Upper lobe of right lung (tissue), 1 donor: ENCODE results near the gene STK32B. TPM values are rescaled to one million over a fixed set of nuclear protein-coding genes. Genes with fewer than 3 reads are reported as not detected.

Experiments used
- ATAC-seq: fragments of 200-7000 bp; cut with Tn5 transposase; one replicate; pipeline ENCODE4 v1.9.1; 2020; ENCODE audit warnings: mild to moderate bottlenecking, moderate library complexity
- DNase-seq: peaks from one replicate; pipeline ENCODE4 v3.0.0-alpha.2; 2020
- H3K27ac ChIP-seq: fragments of 200-600 bp; one replicate; pipeline ENCODE4 v1.8.0; 2022
- H3K27me3 ChIP-seq: fragments of 200-600 bp; one replicate; pipeline ENCODE4 v1.8.0; 2022; ENCODE audit warnings: mild to moderate bottlenecking
- H3K36me3 ChIP-seq: fragments of 200-600 bp; one replicate; pipeline ENCODE4 v1.8.0; 2022
- H3K4me1 ChIP-seq: fragments of 200-600 bp; one replicate; pipeline ENCODE4 v1.8.0; 2022
- H3K4me3 ChIP-seq: fragments of 200-600 bp; one replicate; pipeline ENCODE4 v1.8.0; 2022; ENCODE audit warnings: mild to moderate bottlenecking
- H3K9me3 ChIP-seq: fragments of 200-600 bp; one replicate; pipeline ENCODE4 v1.8.0; 2022
- CTCF ChIP-seq: fragments of 200-600 bp; IDR thresholded peaks from one replicate; pipeline ENCODE4 v1.8.0; 2022; ENCODE audit warnings: antibody characterized with exemption
- intact Hi-C: fragments of 100-400 bp; cut with DNase I; formaldehyde crosslinking; loops from one replicate; pipeline ENCODE4 v1.11.0; 2022
- total RNA-seq: library from RNA; stranded (reverse); fragmentation: NEBNext Ultra II Directional; extraction: Animal tissue kit (Norgen Biotek cat#: 25700); gene quantifications from one replicate; pipeline ENCODE4 v1.2.1, GENCODE V29; 2021
- donor health status: DM: no; HTN: yes; CAD: no; lungs with severe emphysema.

The STK32B gene
- total RNA-seq, 1 donor from 2014 or later = 2.8 TPM

GRCh38 chr4:5217421-5217820, 166.1 kb downstream of the STK32B start:
- no peak for DNase-seq
- Histone ChIP-seq H3K4me3 (no peak overlapping the region), H3K27me3 (no peaks in the 10 kb centered on the region), H3K36me3 (no peaks in the 10 kb centered on the region), H3K9me3 (no peaks in the 10 kb centered on the region), H3K27ac (no peak overlapping the region), H3K4me1 (no peaks in the 10 kb centered on the region)
- no peak for TF ChIP-seq CTCF
- no peak for ATAC-seq
- intact Hi-C loops = no loop called here

GRCh38 chr4:5218376-5219069, 167.2 kb downstream of the STK32B start:
- no peaks in the 10 kb centered on the region for H3K36me3 ChIP-seq
- intact Hi-C loops = no loop called here
- no peaks in the 10 kb centered on the region for H3K4me1 ChIP-seq
- H3K27ac ChIP-seq = no peak overlapping the region
- no peak overlapping the region for H3K4me3 ChIP-seq
- no peaks in the 10 kb centered on the region for H3K9me3 ChIP-seq
- DNase-seq = no peak
- H3K27me3 ChIP-seq = no peaks in the 10 kb centered on the region
- TF ChIP-seq CTCF = no peak
- ATAC-seq = no peak

GRCh38 chr4:5220028-5220427, 168.7 kb downstream of the STK32B start:
- ATAC-seq (no peak), DNase-seq (no peak)
- intact Hi-C loops = no loop called here

GRCh38 chr4:5222047-5222446, 170.8 kb downstream of the STK32B start:
- Histone ChIP-seq H3K36me3 (no peaks in the 10 kb centered on the region), H3K9me3 (no peaks in the 10 kb centered on the region), H3K27me3 (no peaks in the 10 kb centered on the region), H3K27ac (no peak overlapping the region), H3K4me1 (no peaks in the 10 kb centered on the region), H3K4me3 (no peak overlapping the region)
- intact Hi-C loops = no loop called here
- TF ChIP-seq CTCF = no peak
- ATAC-seq (no peak), DNase-seq (no peak)

More at GRCh38 chr4:5220028-5220427, 168.7 kb downstream of the STK32B start:
- H3K4me3 ChIP-seq = no peak overlapping the region
- H3K4me1 ChIP-seq = no peaks in the 10 kb centered on the region
- H3K27ac ChIP-seq = no peak overlapping the region
- no peaks in the 10 kb centered on the region for H3K27me3 ChIP-seq
- no peaks in the 10 kb centered on the region for H3K9me3 ChIP-seq
- H3K36me3 ChIP-seq = no peaks in the 10 kb centered on the region
- no peak for TF ChIP-seq CTCF

- Histone ChIP-seq H3K36me3 (no peaks in the 10 kb centered on the region), H3K4me3 (no peak overlapping the region), H3K27ac (no peak overlapping the region), H3K4me1 (no peaks in the 10 kb centered on the region), H3K9me3 (no peaks in the 10 kb centered on the region), H3K27me3 (no peaks in the 10 kb centered on the region)
- TF ChIP-seq CTCF = no peak
- intact Hi-C loops = no loop called here
- no peak for DNase-seq
- ATAC-seq = no peak
These were observed 171.7 kb downstream of the STK32B start for GRCh38 chr4:5222951-5223350.

- Histone ChIP-seq H3K27ac (no peak overlapping the region), H3K4me3 (no peak overlapping the region), H3K27me3 (no peaks in the 10 kb centered on the region), H3K9me3 (no peaks in the 10 kb centered on the region), H3K36me3 (no peaks in the 10 kb centered on the region), H3K4me1 (no peaks in the 10 kb centered on the region)
- no peak for TF ChIP-seq CTCF
- intact Hi-C loops = no loop called here
- no peak for DNase-seq
- ATAC-seq = no peak
These were observed 173.1 kb downstream of the STK32B start for GRCh38 chr4:5224340-5224739.
